RKO (cell line): ENCODE results near the gene KLHL8.
A peak's percentile ranks its signal among the peaks of the same experiment; 100 is the strongest.

Experiments
- DNase-seq: peaks from one replicate; pipeline ENCODE4 v3.0.0-alpha.2; 2016; ENCODE audit warnings: low spot score

Gene KLHL8

GRCh38 chr4:87220094-87220822 lies at the start of gene KLHL8:
KLHL8 (minus strand) TSS chr4:87220618; CDS start chr4:87195539, 25,079 bp downstream.
- DNase-seq, result peak; percentile 88

DNA sequence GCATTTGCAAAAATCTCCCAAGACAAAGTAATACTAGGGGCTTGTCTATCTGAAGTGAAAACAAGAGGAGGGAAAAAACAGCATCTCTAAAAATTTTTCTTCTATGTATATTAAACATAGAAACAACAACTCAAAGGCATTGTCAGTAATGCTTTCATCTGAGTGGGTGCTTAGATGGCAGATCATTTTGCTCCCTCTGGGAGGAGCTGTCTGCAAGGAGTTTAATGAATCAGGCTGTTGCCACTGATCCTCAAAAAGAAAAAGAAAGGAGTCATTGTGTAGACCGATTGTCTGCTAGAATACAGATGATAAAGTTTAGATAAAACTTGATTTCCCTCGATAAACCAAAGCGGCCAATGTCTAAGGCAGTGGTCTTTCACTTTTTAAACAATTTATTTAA lies 49.7 kb upstream of the KLHL8 start:
- DNase-seq, result peak; percentile 77

DNA sequence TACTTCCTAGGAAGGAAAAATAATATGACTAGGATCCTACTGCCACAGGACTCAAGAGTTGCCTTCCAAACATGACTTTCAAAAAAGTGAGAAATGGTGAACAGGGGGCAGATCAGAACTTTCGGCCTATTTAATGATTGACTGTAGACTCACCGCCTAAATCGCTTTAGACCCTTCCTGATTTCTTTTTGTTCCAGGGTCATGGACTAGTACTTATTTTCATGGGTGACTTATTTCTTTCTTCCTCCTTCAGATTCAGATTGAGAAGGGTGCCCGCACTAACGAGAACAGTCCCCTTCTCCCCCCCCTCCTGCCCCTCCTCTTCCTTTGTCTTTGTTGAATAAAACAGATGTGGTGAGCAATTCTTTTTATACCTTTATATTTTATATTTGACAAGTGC lies 48.0 kb upstream of the KLHL8 start:
- no peak for DNase-seq

DNA sequence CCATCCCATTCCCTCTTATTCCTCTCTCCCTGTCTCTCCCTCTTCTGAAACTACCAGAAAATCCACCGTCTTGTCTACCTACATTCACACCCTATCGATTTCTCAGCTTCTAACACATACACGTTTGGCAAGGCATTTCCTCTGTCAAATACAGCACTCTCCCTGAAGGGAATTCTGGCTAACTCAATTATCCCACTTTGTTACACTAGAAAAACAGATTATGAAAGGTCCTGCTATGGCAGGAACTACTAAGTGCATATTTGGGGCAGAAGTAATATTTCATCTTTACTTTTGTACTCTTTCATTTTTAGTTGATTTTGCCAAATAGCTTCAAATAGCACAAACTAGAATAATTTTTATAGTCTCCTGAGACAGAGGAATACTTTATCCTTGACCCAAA lies 46.6 kb upstream of the KLHL8 start:
- DNase-seq, result no peak

- DNase-seq, result no peak
These were observed 42.5 kb upstream of the KLHL8 start for GRCh38 chr4:87262886-87263285.

DNA sequence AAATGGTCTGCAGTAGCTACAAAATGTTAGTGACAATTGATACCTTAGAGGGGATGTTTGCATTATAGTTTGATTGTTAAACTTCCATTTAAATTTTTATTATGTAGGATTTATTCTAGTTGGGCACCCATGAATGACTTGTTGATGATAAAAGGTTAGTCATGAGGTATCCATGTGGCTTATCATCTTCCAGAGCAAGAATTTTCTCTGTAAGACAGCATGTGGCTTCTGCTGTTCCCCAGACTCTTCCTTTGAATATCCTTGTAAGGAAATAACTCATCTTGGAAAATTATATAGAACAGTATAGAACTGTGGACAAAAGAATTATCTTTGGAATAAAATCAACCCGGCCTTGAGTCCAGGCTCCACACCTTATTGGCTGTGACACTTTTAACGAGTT lies 40.1 kb upstream of the KLHL8 start:
- peak; percentile 18 for DNase-seq

GRCh38 chr4:87258677-87259076 lies 38.3 kb upstream of the KLHL8 start:
- no peak for DNase-seq

DNA sequence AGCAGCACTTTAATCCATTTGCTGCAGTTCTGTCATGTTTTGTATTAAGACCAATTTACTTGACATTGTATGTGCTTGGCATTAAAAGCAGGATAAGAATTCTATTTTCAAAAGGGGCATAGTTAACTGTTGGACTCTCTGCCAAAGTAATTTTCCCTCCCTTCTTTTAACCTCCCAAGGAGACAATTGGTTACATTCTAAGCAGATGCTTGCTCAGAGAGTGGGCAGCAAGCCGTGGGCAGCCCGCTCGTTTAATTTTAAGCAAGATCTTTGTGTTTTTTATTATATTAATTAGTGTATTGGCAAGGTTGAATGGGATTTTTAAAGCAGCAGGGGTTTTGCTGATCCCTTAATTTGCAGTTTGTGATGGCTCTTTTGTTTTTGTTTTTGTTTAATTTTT lies 37.1 kb upstream of the KLHL8 start:
- DNase-seq, result no peak

DNA sequence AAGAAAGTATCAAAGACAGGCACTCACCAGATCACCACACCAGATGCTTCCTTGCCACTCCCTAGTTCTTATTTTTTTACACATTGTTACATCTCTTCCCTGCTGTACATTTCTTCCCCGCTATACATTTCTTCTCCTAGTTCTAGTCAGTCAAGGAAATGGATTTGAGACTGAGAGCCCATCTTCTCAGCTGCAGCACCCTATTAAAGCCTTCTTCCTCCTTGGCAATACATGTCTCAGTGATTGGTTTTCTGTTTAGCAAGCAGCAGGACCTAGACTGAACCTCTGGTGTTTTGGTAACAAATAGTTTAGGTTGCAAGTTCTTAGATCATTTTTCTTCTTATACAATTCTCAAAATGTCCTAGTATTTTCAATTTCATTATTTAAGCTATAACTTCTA lies 35.3 kb upstream of the KLHL8 start:
- no peak for DNase-seq

GRCh38 chr4:87251106-87251505 lies 30.7 kb upstream of the KLHL8 start:
- DNase-seq, result no peak

DNA sequence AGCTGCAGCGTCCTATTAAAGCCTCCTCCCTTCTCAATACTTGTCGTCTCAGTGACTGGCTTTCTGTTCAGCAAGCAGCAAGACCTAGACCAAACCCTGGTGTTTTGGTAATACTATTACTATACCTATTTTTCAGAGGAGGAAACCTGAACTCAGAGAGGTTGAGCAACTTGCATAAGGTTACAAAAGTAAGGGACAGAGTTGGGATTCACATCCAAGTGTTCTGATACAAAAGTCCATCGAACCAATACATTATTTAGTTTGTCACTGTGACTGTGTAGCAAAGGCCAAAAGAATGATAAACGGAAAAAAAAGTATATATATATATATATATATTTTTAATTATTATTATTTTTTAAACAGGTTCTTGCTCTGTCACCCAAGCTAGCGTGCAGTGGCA lies 29.9 kb upstream of the KLHL8 start:
- no peak for DNase-seq

- DNase-seq, result no peak
These were observed 29.1 kb upstream of the KLHL8 start for GRCh38 chr4:87249332-87250019.

- peak; percentile 12 for DNase-seq
These were observed 23.1 kb upstream of the KLHL8 start for GRCh38 chr4:87243426-87244053.

DNA sequence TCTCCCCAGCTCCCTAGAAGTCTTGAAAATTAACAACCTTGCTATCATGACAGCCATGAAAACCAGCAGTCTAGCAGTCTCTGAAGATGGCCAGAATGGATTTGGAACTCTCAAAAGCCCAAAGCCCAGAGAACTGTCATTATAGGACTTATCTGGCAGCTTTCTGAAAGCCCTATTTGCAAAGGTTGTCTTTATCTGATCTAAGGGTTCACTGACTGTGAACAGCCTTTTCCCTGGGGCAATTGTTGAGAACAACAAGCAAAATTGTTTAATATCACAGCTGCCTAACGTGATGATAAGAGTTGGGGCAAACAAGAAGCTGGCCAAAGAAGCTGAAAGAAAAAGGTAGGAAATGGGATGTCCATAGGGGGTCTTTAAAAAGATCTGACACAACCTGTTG lies 20.9 kb upstream of the KLHL8 start:
- no peak for DNase-seq

GRCh38 chr4:87240341-87240740 lies 19.9 kb upstream of the KLHL8 start:
- no peak for DNase-seq

- no peak for DNase-seq
These were observed 19.4 kb upstream of the KLHL8 start for GRCh38 chr4:87239821-87240220.

DNA sequence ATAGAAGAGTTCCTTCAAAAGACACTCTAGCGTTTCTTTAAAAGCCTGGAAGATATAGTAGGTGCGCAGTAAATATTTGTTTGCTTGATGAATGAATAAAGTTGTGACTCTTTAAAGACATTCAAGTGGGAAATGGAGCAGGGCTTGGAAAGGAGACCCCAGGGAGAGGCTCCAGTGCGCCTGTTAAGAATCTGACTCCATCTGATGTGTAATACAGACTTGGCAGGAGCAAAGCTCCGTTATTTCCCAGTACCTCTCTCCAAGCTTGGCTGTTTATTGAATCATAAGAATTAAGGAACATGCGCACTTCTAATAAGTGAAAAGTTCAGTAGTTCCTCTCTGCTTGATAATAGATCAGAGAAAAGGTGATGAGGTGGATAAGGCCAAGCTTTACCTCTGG lies 18.8 kb upstream of the KLHL8 start:
- no peak for DNase-seq

DNA sequence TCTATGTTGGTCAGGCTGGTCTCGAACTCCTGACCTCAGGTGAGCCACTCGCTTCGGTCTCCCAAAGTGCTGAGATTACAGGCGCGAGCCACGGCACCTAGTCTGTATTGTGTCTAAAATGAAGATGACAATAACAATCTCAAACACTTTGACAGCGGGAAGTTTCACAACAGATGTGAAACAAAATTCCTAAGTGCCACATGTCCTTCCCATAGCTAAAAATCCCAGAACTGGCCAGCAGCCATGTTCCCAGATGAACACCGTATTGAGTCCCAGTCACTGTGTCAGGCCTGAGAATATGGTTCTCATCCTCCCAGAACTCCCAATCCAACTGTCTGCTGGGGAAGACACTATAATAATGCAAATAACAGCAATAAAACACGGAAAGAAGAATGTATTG lies 16.4 kb upstream of the KLHL8 start:
- DNase-seq, result no peak

DNA sequence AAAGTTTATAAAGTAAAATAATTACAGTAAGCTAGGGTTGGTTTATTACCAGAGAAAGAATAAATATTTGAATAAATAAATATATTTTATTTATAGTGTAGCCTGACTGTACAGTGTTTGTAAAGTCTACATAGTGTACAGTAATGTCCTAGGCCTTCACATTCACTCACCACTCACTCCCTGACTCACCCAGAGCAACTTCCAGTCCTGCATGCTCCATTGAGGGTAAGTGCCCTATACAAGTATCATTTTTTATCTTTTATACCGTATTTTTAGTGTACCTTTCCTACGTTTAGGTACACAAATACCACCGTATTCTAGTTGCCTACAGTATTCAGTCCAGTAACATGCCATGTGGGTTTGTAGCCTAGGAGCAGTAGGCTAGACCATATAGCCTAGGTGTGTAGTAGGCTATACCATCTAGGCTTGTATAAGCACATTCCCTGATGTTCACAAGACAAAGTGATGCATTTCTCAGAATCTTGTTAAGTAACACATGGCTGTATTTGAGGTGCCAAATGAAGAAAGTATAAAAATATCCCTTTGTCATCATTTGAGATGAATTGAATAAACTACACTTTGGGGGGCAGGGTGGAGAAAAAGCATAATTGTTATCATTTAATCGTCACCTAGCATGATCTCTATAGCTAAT lies 14.7 kb upstream of the KLHL8 start:
- peak; percentile 64 for DNase-seq

- peak; percentile 25 for DNase-seq
These were observed 11.8 kb upstream of the KLHL8 start for GRCh38 chr4:87232216-87232615.

- DNase-seq, result no peak
These were observed 10.4 kb upstream of the KLHL8 start for GRCh38 chr4:87230806-87231205.

GRCh38 chr4:87229979-87230378 lies 9.6 kb upstream of the KLHL8 start:
- no peak for DNase-seq
